Inflammatory macrophage treated with lipopolysaccharide for 4 hours (primary cell): ENCODE measurements around the gene NR2F2.

Experiments used
- DNase-seq: peaks from one replicate; pipeline ENCODE4 v3.0.0-alpha.2; 2020

Gene NR2F2

GRCh38 chr15:96333131-96334016, 2.9 kb downstream of the NR2F2 start:
- no peak for DNase-seq

- DNase-seq: no peak
Measured at GRCh38 chr15:96334017-96334704, 3.7 kb downstream of the NR2F2 start.

- DNase-seq: no peak
Measured at GRCh38 chr15:96334705-96335410, 4.4 kb downstream of the NR2F2 start.

GRCh38 chr15:96335411-96336024, 5.0 kb downstream of the NR2F2 start:
- DNase-seq: no peak

- DNase-seq: no peak
Measured at GRCh38 chr15:96336108-96336595, 5.7 kb downstream of the NR2F2 start.

GRCh38 chr15:96336596-96337364, 6.3 kb downstream of the NR2F2 start:
- no peak for DNase-seq

GRCh38 chr15:96337365-96338023, 7.0 kb downstream of the NR2F2 start:
- no peak for DNase-seq

GRCh38 chr15:96338074-96338765, 7.7 kb downstream of the NR2F2 start:
- DNase-seq: no peak

GRCh38 chr15:96338766-96339618, 8.5 kb downstream of the NR2F2 start:
- no peak for DNase-seq

- no peak for DNase-seq
Measured at GRCh38 chr15:96339619-96340347, 9.3 kb downstream of the NR2F2 start.

GRCh38 chr15:96340348-96340597, 9.8 kb downstream of the NR2F2 start:
- DNase-seq: no peak

- no peak for DNase-seq
Measured at GRCh38 chr15:96340598-96341512, 10.4 kb downstream of the NR2F2 start.

GRCh38 chr15:96341513-96342405, 11.3 kb downstream of the NR2F2 start:
- DNase-seq: no peak

- no peak for DNase-seq
Measured at GRCh38 chr15:96342406-96343112, 12.1 kb downstream of the NR2F2 start.

GRCh38 chr15:96343113-96344059, 12.9 kb downstream of the NR2F2 start:
- DNase-seq: no peak
